Right lobe of liver (tissue), 6 donors: Measurements from ENCODE around the gene ADAT1. TPM values are rescaled to one million over a fixed set of nuclear protein-coding genes. Genes with fewer than 3 reads are reported as not detected.

Experiments
- ATAC-seq, 4 donors: fragments of 200-7000 bp; cut with Tn5 transposase; one replicate each; pipeline ENCODE4 v1.9.1; 2020; ENCODE audit warnings: mild to moderate bottlenecking in 4 of 4, moderate library complexity in 4 of 4
- DNase-seq, 3 donors: peaks; one replicate each; pipeline ENCODE4 v3.0.0-alpha.2; 2020
- H3K27ac ChIP-seq, 3 donors: fragments of 200-600 bp; one replicate each; pipeline ENCODE4 v1.8.0; 2022
- H3K27me3 ChIP-seq, 2 donors: fragments of 200-600 bp; one replicate each; pipeline ENCODE4 v1.8.0; 2022
- H3K36me3 ChIP-seq, 4 donors: fragments of 200-600 bp; sonication (generic) in 1 of 4; one replicate each; pipeline versions ENCODE4 v1.5.1 to v1.8.0; 2017 to 2022; ENCODE audit warnings: control low read depth in 1 of 4
- H3K4me1 ChIP-seq, 4 donors: fragments of 200-600 bp; sonication (generic) in 1 of 4; one replicate each; pipeline versions ENCODE4 v1.5.1 to v1.8.0; 2017 to 2022; ENCODE audit warnings: control low read depth in 1 of 4
- H3K4me3 ChIP-seq, 3 donors: fragments of 200-600 bp; one replicate each; pipeline ENCODE4 v1.8.0; 2022
- H3K9me3 ChIP-seq, 4 donors: fragments of 200-600 bp; sonication (generic) in 1 of 4; one replicate each; pipeline versions ENCODE4 v1.5.1 to v1.8.0; 2017 to 2022; ENCODE audit warnings: control low read depth in 1 of 4
- POLR2A ChIP-seq: fragments of 450-650 bp; IDR thresholded peaks from one replicate; pipeline ENCODE4 v1.6.1; 2017; ENCODE audit warnings: antibody characterized with exemption, mild to moderate bottlenecking
- WGBS: methylation state at CpG from one replicate; pipeline ENCODE4 v1.1.6; 2018; ENCODE audit warnings: low coverage, low lambda C conversion rate; ENCODE audit not compliant: insufficient coverage; ENCODE audit errors: missing lambda C conversion rate; 5-methylcytosine and 5-hydroxymethylcytosine counted together
- intact Hi-C, 2 donors: fragments of 100-400 bp; cut with DNase I; formaldehyde crosslinking; loops; one replicate each; pipeline versions ENCODE4 v1.11.2 to v1.14.1; 2022
- total RNA-seq, 6 experiments: library from RNA; depleted of rRNA in 2 of 6; stranded (reverse); fragments of >200 nt in 2 of 6; fragmentation: NEBNext Ultra II Directional in 3 of 6; extraction: Animal tissue kit (Norgen Biotek cat#: 25700) in 3 of 6; gene quantifications; one replicate each; pipeline versions ENCODE4 v1.1.0 to v1.2.4, GENCODE V29; 2016 to 2023
- TF ChIP-seq, protein P1 (sequence below), 4 donors: fragments of 200-600 bp in 3 of 4; fragments of 450-650 bp in 1 of 4; IDR thresholded peaks; one replicate each; pipeline versions ENCODE4 v1.5.1 to v1.8.0; 2016 to 2022; ENCODE audit warnings: antibody characterized with exemption in 4 of 4, mild to moderate bottlenecking in 2 of 4
- donor health status: DM: no; HTN: yes; CAD: no.
- donor health status: DM: no; HTN: no; CAD: no.
- donor health status: DM: no; HTN: no; CAD: no.
- donor health status: DM: no; HTN: yes; CAD: no.
- donor health status: DM: no; HTN: yes; CAD: no.

ADAT1 gene
- total RNA-seq, 6 experiments from 2014 or later, result 17.7 to 29.7 (median 20.7) TPM

DNA sequence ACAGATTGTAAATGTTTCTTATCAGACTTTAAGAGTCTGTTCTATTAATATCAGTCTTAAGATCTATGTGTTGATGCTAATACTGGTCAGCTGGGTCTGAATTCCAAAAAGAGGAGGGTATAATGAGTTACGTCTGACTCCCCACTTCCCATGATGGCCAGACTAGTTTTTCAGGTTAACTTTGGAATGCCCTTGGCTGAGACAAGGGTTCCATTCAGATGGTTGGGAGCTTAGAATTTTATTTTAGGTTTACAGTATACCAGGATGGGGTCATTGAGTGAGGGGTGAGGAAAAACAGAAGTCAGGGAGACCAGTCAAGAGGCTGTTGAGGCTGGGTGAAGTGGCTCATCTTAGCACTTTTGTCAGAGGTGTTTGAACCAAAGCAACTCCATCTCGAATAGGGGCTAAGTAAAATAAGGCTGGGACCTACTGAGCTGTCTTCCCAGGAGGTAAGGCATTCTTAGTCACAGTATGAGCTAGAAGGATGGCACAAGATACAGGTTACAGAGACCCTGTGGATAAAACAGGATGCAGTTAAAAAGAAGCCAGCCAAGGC lies 64.2 kb downstream of the ADAT1 start:
- Histone ChIP-seq H3K9me3 (no peaks in the 10 kb centered on the region), H3K27me3 (no peaks in the 10 kb centered on the region), H3K27ac (no peak overlapping the region), H3K4me3 (no peak overlapping the region), H3K4me1 (peaks cover 0 to 6% (median 0%) of the 10 kb centered on the region in 4 donors), H3K36me3 (no peaks in the 10 kb centered on the region)
- 56% methylated on average over 2 of the region's 2 CpGs for WGBS
- TF ChIP-seq, protein P1, sequence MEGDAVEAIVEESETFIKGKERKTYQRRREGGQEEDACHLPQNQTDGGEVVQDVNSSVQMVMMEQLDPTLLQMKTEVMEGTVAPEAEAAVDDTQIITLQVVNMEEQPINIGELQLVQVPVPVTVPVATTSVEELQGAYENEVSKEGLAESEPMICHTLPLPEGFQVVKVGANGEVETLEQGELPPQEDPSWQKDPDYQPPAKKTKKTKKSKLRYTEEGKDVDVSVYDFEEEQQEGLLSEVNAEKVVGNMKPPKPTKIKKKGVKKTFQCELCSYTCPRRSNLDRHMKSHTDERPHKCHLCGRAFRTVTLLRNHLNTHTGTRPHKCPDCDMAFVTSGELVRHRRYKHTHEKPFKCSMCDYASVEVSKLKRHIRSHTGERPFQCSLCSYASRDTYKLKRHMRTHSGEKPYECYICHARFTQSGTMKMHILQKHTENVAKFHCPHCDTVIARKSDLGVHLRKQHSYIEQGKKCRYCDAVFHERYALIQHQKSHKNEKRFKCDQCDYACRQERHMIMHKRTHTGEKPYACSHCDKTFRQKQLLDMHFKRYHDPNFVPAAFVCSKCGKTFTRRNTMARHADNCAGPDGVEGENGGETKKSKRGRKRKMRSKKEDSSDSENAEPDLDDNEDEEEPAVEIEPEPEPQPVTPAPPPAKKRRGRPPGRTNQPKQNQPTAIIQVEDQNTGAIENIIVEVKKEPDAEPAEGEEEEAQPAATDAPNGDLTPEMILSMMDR (IDR thresholded peaks at IDR 0.05), result no peak
- TF ChIP-seq POLR2A, result no peak
- DNase-seq (no peak), ATAC-seq (no peak)
- intact Hi-C loops, result no loop called here

- TF ChIP-seq, protein P1 (IDR thresholded peaks at IDR 0.05), result no peak
- no peak for TF ChIP-seq POLR2A
- intact Hi-C loops, result no loop called here
- peaks cover 0 to 6% (median 0%) of the 10 kb centered on the region in 4 donors for H3K4me1 ChIP-seq
- peak overlapping the region in 2 of 3 donors; percentile 47 to 60 for H3K27ac ChIP-seq
- DNase-seq, result no peak
- no peak for ATAC-seq
- H3K9me3 ChIP-seq, result no peaks in the 10 kb centered on the region
- peak overlapping the region; percentile 48 to 74 (median 73) for H3K4me3 ChIP-seq
- 45% methylated on average over 16 of the region's 16 CpGs for WGBS
- H3K27me3 ChIP-seq, result no peaks in the 10 kb centered on the region
- H3K36me3 ChIP-seq, result no peaks in the 10 kb centered on the region
Observed at GRCh38 chr16:75556431-75556950, 66.6 kb downstream of the ADAT1 start.

- no peaks in the 10 kb centered on the region for H3K27me3 ChIP-seq
- TF ChIP-seq POLR2A, result no peak
- TF ChIP-seq, protein P1 (IDR thresholded peaks at IDR 0.05), result no peak
- H3K4me1 ChIP-seq, result peaks cover 0 to 6% (median 0%) of the 10 kb centered on the region in 4 donors
- intact Hi-C loops, result no loop called here
- 1% methylated on average over 18 of the region's 75 CpGs for WGBS
- H3K36me3 ChIP-seq, result no peaks in the 10 kb centered on the region
- DNase-seq, result peak; percentile 97 to 98 (median 98)
- peak; percentile 96 to 98 (median 97) for ATAC-seq
- H3K27ac ChIP-seq, result peak within 1 kb of the TSS; percentile 30 to 60 (median 47)
- H3K4me3 ChIP-seq, result peak within 1 kb of the TSS; percentile 48 to 74 (median 73)
- H3K9me3 ChIP-seq, result no peaks in the 10 kb centered on the region
Observed at GRCh38 chr16:75555707-75556430, 67.2 kb downstream of the ADAT1 start, which contains the start of gene TMEM231. TSS of gene TMEM231 (minus strand) at chr16:75556252. CDS start at chr16:75556209, 43 bp downstream.

- H3K27me3 ChIP-seq, result no peaks in the 10 kb centered on the region
- no peak for TF ChIP-seq POLR2A
- TF ChIP-seq, protein P1 (IDR thresholded peaks at IDR 0.05), result no peak
- WGBS, result under 1% methylated on average over 20 of the region's 26 CpGs
- H3K36me3 ChIP-seq, result no peaks in the 10 kb centered on the region
- H3K4me1 ChIP-seq, result peaks cover 0 to 6% (median 0%) of the 10 kb centered on the region in 4 donors
- H3K4me3 ChIP-seq, result peak overlapping the region; percentile 48 to 74 (median 73)
- peak; percentile 59 to 64 (median 61) for ATAC-seq
- H3K9me3 ChIP-seq, result no peaks in the 10 kb centered on the region
- peak overlapping the region; percentile 30 to 60 (median 47) for H3K27ac ChIP-seq
- intact Hi-C loops, result no loop called here
- DNase-seq, result peak; percentile 69 to 81 (median 72)
Observed at GRCh38 chr16:75555213-75555706, 67.8 kb downstream of the ADAT1 start.
